ENCODE results near the gene YARS1.

GRCh38 chr1:32744071-32744425 lies 73.1 kb downstream of the YARS1 start:
- TF ChIP-seq, protein P1, sequence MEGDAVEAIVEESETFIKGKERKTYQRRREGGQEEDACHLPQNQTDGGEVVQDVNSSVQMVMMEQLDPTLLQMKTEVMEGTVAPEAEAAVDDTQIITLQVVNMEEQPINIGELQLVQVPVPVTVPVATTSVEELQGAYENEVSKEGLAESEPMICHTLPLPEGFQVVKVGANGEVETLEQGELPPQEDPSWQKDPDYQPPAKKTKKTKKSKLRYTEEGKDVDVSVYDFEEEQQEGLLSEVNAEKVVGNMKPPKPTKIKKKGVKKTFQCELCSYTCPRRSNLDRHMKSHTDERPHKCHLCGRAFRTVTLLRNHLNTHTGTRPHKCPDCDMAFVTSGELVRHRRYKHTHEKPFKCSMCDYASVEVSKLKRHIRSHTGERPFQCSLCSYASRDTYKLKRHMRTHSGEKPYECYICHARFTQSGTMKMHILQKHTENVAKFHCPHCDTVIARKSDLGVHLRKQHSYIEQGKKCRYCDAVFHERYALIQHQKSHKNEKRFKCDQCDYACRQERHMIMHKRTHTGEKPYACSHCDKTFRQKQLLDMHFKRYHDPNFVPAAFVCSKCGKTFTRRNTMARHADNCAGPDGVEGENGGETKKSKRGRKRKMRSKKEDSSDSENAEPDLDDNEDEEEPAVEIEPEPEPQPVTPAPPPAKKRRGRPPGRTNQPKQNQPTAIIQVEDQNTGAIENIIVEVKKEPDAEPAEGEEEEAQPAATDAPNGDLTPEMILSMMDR (conservative IDR thresholded peaks at IDR 0.05 in 1 of 2, IDR thresholded peaks at IDR 0.05 in 1 of 2; ENCODE audit: low read depth in 1 of 2, low read length in 2 of 2) = no peak
- no peak for TF ChIP-seq EZH2 (IDR thresholded peaks at IDR 0.05; ENCODE audit: low read length, missing control alignments)

Measured in fibroblast of lung (primary cell).